ENCODE data around the gene DUSP6. TPM values are rescaled to one million over a fixed set of nuclear protein-coding genes. Genes with fewer than 3 reads are reported as not detected.

Gene DUSP6, protein sequence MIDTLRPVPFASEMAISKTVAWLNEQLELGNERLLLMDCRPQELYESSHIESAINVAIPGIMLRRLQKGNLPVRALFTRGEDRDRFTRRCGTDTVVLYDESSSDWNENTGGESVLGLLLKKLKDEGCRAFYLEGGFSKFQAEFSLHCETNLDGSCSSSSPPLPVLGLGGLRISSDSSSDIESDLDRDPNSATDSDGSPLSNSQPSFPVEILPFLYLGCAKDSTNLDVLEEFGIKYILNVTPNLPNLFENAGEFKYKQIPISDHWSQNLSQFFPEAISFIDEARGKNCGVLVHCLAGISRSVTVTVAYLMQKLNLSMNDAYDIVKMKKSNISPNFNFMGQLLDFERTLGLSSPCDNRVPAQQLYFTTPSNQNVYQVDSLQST
- 478 and 561 TPM in 2 replicates for total RNA-seq

DNA sequence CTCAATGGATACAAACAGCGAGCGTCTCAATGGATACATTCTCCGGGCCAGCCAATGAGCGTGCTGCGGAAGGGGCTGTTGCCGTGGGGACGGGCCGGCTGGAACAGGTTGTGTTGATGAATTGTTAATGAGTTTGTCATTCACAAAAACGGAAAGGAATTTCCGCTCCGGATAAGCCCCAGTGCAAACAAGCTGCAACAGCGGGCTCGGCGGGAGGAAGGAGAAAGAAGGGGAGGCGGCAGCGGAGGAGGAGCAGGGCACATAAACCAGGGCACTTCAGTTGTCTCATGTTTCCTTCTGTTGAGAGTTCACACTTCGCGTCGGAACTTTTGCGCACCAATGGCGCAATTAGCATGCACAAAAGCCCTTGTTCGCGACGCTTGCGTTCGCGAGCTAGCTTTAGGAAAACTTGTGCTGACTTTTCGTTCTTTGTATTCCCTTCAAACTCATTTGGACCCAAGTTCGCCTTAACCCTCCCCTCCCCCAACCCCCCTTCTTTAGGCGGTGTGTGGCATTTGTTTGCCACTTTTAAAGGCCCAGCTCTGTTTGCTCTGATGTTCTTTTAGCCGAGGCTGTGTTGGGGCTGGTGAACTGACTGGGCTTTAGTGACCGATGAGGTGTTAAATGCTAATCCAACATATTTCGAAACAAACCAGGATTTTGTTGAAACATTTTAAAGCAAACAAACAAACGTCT lies at the start of gene DUSP6:
Gene DUSP6, minus strand, starts transcription at position 10 of the 696 bp plus-strand sequence. CDS start 462 bp downstream, outside the sequence.

Other genes starting within 250 kb of the DUSP6 start
- gene GALNT4, start 172.3 kb upstream of the DUSP6 start, total RNA-seq = 17.8 and 26.0 TPM in 2 replicates
- gene POC1B, start 173.5 kb upstream of the DUSP6 start, total RNA-seq = 15.8 and 22.4 TPM in 2 replicates